A549 (cell line): ENCODE results near the gene SLC19A3.

Experiments
- CBX2 ChIP-seq: fragments of 200-600 bp; sonication (generic); IDR thresholded peaks from 2 replicates; pipeline ENCODE4 v1.6.1; 2016; ENCODE audit warnings: low read depth, mild to moderate bottlenecking, borderline replicate concordance
- HDAC2 ChIP-seq: fragments of 200-600 bp; sonication (generic); IDR thresholded peaks from 2 replicates; pipeline ENCODE4 v1.6.1; 2016
- MAX ChIP-seq: IDR thresholded peaks from 2 replicates; pipeline ENCODE4 v1.6.1; 2012
- NFE2L2 ChIP-seq: fragments of 150-350 bp; conservative IDR thresholded peaks from 2 replicates; pipeline ENCODE4 v1.6.1; 2014; ENCODE audit warnings: low read length
- RAD21 ChIP-seq, 2 experiments: fragments of >200 bp in 1 of 2; sonication (Bioruptor Twin) in 1 of 2; formaldehyde crosslinking in 1 of 2; IDR thresholded peaks in 1 of 2; conservative IDR thresholded peaks in 1 of 2; 2 replicates in 1 of 2; 3 replicates in 1 of 2; pipeline ENCODE4 v1.6.1; 2012 to 2018; ENCODE audit warnings: inconsistent platforms in 1 of 2
- RNF2 ChIP-seq: fragments of 200-600 bp; sonication (generic); IDR thresholded peaks from 2 replicates; pipeline ENCODE4 v1.6.1; 2016; ENCODE audit warnings: low read depth, mild to moderate bottlenecking, antibody characterized with exemption, moderate library complexity, borderline replicate concordance
- ZFP36 ChIP-seq: fragments of 450-650 bp; IDR thresholded peaks from 2 replicates; pipeline ENCODE4 v1.6.1; 2014; ENCODE audit warnings: borderline replicate concordance; ENCODE audit not compliant: partially characterized antibody
- TF ChIP-seq, protein P1 (sequence below): fragments of >200 bp; sonication (Bioruptor Twin); formaldehyde crosslinking; IDR thresholded peaks from 3 replicates; pipeline ENCODE4 v1.5.1; 2016

GRCh38 chr2:227671170-227671905 lies 46.5 kb downstream of the SLC19A3 start:
- TF ChIP-seq MAX (no peak), HDAC2 (no peak), RAD21 (conservative IDR thresholded peaks at IDR 0.05 in 1 of 2, IDR thresholded peaks at IDR 0.05 in 1 of 2) (no peak), RNF2 (no peak), ZFP36 (no peak), CBX2 (no peak), NFE2L2 (no peak)
- TF ChIP-seq, protein P1, sequence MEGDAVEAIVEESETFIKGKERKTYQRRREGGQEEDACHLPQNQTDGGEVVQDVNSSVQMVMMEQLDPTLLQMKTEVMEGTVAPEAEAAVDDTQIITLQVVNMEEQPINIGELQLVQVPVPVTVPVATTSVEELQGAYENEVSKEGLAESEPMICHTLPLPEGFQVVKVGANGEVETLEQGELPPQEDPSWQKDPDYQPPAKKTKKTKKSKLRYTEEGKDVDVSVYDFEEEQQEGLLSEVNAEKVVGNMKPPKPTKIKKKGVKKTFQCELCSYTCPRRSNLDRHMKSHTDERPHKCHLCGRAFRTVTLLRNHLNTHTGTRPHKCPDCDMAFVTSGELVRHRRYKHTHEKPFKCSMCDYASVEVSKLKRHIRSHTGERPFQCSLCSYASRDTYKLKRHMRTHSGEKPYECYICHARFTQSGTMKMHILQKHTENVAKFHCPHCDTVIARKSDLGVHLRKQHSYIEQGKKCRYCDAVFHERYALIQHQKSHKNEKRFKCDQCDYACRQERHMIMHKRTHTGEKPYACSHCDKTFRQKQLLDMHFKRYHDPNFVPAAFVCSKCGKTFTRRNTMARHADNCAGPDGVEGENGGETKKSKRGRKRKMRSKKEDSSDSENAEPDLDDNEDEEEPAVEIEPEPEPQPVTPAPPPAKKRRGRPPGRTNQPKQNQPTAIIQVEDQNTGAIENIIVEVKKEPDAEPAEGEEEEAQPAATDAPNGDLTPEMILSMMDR = no peak
